ENCODE measurements around the gene SLC5A12. TPM values are rescaled to one million over a fixed set of nuclear protein-coding genes. Genes with fewer than 3 reads are reported as not detected.
A peak's percentile ranks its signal among the peaks of the same experiment; 100 is the strongest.

The SLC5A12 gene
- total RNA-seq, 1 donor from 2014 or later, result 1.3 TPM

- TF ChIP-seq, protein P1, sequence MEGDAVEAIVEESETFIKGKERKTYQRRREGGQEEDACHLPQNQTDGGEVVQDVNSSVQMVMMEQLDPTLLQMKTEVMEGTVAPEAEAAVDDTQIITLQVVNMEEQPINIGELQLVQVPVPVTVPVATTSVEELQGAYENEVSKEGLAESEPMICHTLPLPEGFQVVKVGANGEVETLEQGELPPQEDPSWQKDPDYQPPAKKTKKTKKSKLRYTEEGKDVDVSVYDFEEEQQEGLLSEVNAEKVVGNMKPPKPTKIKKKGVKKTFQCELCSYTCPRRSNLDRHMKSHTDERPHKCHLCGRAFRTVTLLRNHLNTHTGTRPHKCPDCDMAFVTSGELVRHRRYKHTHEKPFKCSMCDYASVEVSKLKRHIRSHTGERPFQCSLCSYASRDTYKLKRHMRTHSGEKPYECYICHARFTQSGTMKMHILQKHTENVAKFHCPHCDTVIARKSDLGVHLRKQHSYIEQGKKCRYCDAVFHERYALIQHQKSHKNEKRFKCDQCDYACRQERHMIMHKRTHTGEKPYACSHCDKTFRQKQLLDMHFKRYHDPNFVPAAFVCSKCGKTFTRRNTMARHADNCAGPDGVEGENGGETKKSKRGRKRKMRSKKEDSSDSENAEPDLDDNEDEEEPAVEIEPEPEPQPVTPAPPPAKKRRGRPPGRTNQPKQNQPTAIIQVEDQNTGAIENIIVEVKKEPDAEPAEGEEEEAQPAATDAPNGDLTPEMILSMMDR (conservative IDR thresholded peaks at IDR 0.05), result no peak
- Mint-ChIP-seq H3K4me3 (no peak overlapping the region), H3K9me3 (no peaks in the 10 kb centered on the region), H3K36me3 (no peaks in the 10 kb centered on the region), H3K27me3 (no peaks in the 10 kb centered on the region), H3K4me1 (ENCODE audit: unreplicated experiment) (no peaks in the 10 kb centered on the region), H3K27ac (no peak overlapping the region)
- DNase-seq (ENCODE audit: extremely low spot score, unreplicated experiment), result no peak
Observed at GRCh38 chr11:26688701-26689100, 33.2 kb downstream of the SLC5A12 start.

- H3K4me1 Mint-ChIP-seq (ENCODE audit: unreplicated experiment), result no peaks in the 10 kb centered on the region
- no peak overlapping the region for H3K4me3 Mint-ChIP-seq
- TF ChIP-seq, protein P1 (conservative IDR thresholded peaks at IDR 0.05), result no peak
- H3K27ac Mint-ChIP-seq, result no peak overlapping the region
- H3K9me3 Mint-ChIP-seq, result no peaks in the 10 kb centered on the region
- no peaks in the 10 kb centered on the region for H3K27me3 Mint-ChIP-seq
- no peaks in the 10 kb centered on the region for H3K36me3 Mint-ChIP-seq
- no peak for DNase-seq (ENCODE audit: extremely low spot score, unreplicated experiment)
Observed at GRCh38 chr11:26687351-26687750, 34.5 kb downstream of the SLC5A12 start.

GRCh38 chr11:26677566-26677965 lies 44.3 kb downstream of the SLC5A12 start:
- no peak overlapping the region for H3K4me3 Mint-ChIP-seq
- TF ChIP-seq, protein P1 (conservative IDR thresholded peaks at IDR 0.05), result no peak
- peak overlapping the region; percentile 86 for H3K27ac Mint-ChIP-seq
- H3K36me3 Mint-ChIP-seq, result no peaks in the 10 kb centered on the region
- H3K9me3 Mint-ChIP-seq, result peaks cover 7% of the 10 kb centered on the region
- H3K27me3 Mint-ChIP-seq, result no peaks in the 10 kb centered on the region
- peaks cover 6% of the 10 kb centered on the region for H3K4me1 Mint-ChIP-seq (ENCODE audit: unreplicated experiment)
- DNase-seq (ENCODE audit: extremely low spot score, unreplicated experiment), result no peak

DNA sequence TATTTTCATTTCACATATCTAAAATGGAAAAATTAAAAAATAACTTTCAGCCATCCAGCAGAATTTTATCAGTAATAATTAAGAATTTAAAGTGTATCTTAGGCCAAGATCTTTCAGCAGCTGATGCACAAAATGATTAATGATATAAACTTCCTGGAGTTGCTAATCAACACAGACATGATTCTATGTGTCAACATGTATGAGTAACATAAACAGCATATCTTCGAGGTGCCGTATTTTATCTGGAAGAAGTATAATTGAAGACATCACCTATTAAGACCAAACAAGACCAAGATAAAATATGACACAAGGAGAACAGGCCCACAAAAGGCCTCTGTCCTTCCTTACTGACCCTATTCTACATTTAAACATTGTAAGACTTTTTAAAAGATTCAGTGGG lies 45.2 kb downstream of the SLC5A12 start:
- no peak overlapping the region for H3K4me3 Mint-ChIP-seq
- no peaks in the 10 kb centered on the region for H3K27me3 Mint-ChIP-seq
- no peak for DNase-seq (ENCODE audit: extremely low spot score, unreplicated experiment)
- H3K36me3 Mint-ChIP-seq, result no peaks in the 10 kb centered on the region
- H3K4me1 Mint-ChIP-seq (ENCODE audit: unreplicated experiment), result peaks cover 6% of the 10 kb centered on the region
- peak overlapping the region; percentile 86 for H3K27ac Mint-ChIP-seq
- TF ChIP-seq, protein P1 (conservative IDR thresholded peaks at IDR 0.05), result no peak
- H3K9me3 Mint-ChIP-seq, result peaks cover 7% of the 10 kb centered on the region

DNA sequence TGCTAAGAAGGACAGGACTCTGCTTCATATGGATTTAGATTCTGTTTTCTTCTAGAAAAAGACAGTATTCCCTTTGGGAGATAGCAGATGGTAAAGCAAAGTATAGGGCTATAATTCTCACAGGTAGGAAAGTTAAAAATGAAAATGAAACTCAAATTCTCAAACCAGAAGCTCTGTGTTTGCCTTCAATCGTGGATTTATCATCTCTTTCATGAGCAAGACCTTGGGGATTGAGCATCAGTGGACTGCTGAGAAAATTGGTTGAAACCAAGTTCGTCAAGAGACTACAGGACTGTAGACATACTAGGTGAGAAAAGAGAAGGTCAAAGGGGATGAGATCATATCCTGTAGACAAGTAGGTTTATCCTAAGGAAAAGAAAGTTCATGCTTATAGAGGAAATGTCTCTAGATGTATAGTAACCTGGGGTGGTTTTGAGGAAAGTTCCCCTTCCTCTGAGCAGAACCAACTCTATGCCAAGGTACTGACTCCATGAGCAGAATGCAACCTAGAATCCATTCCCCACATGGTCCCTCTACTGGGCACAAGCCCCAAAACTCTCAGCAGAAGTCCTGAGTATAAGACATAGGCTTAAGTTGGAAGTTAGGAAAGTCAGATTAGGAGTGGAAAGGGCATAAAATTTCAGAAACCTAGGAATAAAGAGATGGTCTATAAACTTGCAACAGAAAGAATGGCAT lies 46.5 kb downstream of the SLC5A12 start:
- Mint-ChIP-seq H3K36me3 (no peaks in the 10 kb centered on the region), H3K27ac (no peak overlapping the region), H3K4me3 (no peak overlapping the region), H3K4me1 (ENCODE audit: unreplicated experiment) (peaks cover 6% of the 10 kb centered on the region), H3K9me3 (peaks cover 7% of the 10 kb centered on the region), H3K27me3 (no peaks in the 10 kb centered on the region)
- TF ChIP-seq, protein P1 (conservative IDR thresholded peaks at IDR 0.05), result no peak
- no peak for DNase-seq (ENCODE audit: extremely low spot score, unreplicated experiment)

All from type B pancreatic cell (in vitro differentiated cells).